Measurements from ENCODE around the gene NIPSNAP3A. TPM values are rescaled to one million over a fixed set of nuclear protein-coding genes. Genes with fewer than 3 reads are reported as not detected.

The NIPSNAP3A gene
- total RNA-seq, 1 experiment from 2014 or later, result 6.9 TPM

GRCh38 chr9:104769655-104770054 lies 22.2 kb downstream of the NIPSNAP3A start:
- H3K36me3 ChIP-seq (ENCODE audit: control insufficient read depth in 1 of 2, insufficient read depth in 2 of 2, low read length in 2 of 2), result no peaks in the 10 kb centered on the region
- no peak overlapping the region for H3K4me2 ChIP-seq (ENCODE audit: low read length)
- intact Hi-C loops (cut with micrococcal nuclease), result no loop called here
- no peaks in the 10 kb centered on the region for H3K79me2 ChIP-seq (ENCODE audit: insufficient read depth, low read length)
- no peaks in the 10 kb centered on the region for H4K20me1 ChIP-seq (ENCODE audit: insufficient read depth)
- no peaks in the 10 kb centered on the region for H3K4me1 ChIP-seq (ENCODE audit: control insufficient read depth in 1 of 2, insufficient read depth in 2 of 2, low read length in 2 of 2)
- no peak for ATAC-seq
- H3K9me2 ChIP-seq (ENCODE audit: insufficient read depth), result no peaks in the 10 kb centered on the region
- no peak overlapping the region for H2AFZ ChIP-seq (ENCODE audit: low read depth, low read length, poor library complexity, severe bottlenecking)
- no peak for TF ChIP-seq ZFX (IDR thresholded peaks at IDR 0.05)
- TF ChIP-seq ZNF274 (IDR thresholded peaks at IDR 0.05; ENCODE audit: low read depth, low read length), result no peak
- H3K9ac ChIP-seq (ENCODE audit: low read length), result no peak overlapping the region
- ChIA-PET POLR2A (no interaction called here), RAD21 (ENCODE audit: low non-redundant PET in 1 of 2, low total read pairs in 2 of 2, uncharacterized antibody in 2 of 2, unreplicated experiment in 2 of 2) (no interaction called here), CTCF (no interaction called here)
- DNase-seq (ENCODE audit: low read depth, low spot score), result no peak
- no peaks in the 10 kb centered on the region for H3K9me3 ChIP-seq (ENCODE audit: control insufficient read depth in 1 of 2, insufficient read depth in 1 of 2, low read depth in 1 of 2, low read length in 2 of 2)
- no peak overlapping the region for H3K4me3 ChIP-seq (replicated peaks in 1 of 2; ENCODE audit: low read depth in 1 of 2, low read length in 2 of 2)
- no peak overlapping the region for H3K27ac ChIP-seq (ENCODE audit: low read depth, low read length)
- no peaks in the 10 kb centered on the region for H3K27me3 ChIP-seq (ENCODE audit: insufficient read depth, low read length)
- BruUV-seq (replicated peaks), result no TSS peak

GRCh38 chr9:104772714-104773510 lies 25.4 kb downstream of the NIPSNAP3A start:
- DNase-seq (ENCODE audit: low read depth, low spot score), result no peak

More at GRCh38 chr9:104772714-104773510, 25.4 kb downstream of the NIPSNAP3A start:
- Histone ChIP-seq H3K36me3 (ENCODE audit: control insufficient read depth in 1 of 2, insufficient read depth in 2 of 2, low read length in 2 of 2) (no peaks in the 10 kb centered on the region), H3K4me3 (replicated peaks in 1 of 2; ENCODE audit: low read depth in 1 of 2, low read length in 2 of 2) (no peak overlapping the region), H3K9ac (ENCODE audit: low read length) (no peak overlapping the region), H4K20me1 (ENCODE audit: insufficient read depth) (no peaks in the 10 kb centered on the region), H3K9me2 (ENCODE audit: insufficient read depth) (no peaks in the 10 kb centered on the region), H3K9me3 (ENCODE audit: control insufficient read depth in 1 of 2, insufficient read depth in 1 of 2, low read depth in 1 of 2, low read length in 2 of 2) (no peaks in the 10 kb centered on the region), H3K27ac (ENCODE audit: low read depth, low read length) (no peak overlapping the region), H3K27me3 (ENCODE audit: insufficient read depth, low read length) (0 out of 2 replicates have a peak, but pooled peaks cover 4% of the 10 kb centered on the region), H3K4me2 (ENCODE audit: low read length) (no peak overlapping the region), H3K4me1 (ENCODE audit: control insufficient read depth in 1 of 2, insufficient read depth in 2 of 2, low read length in 2 of 2) (no peaks in the 10 kb centered on the region), H2AFZ (ENCODE audit: low read depth, low read length, poor library complexity, severe bottlenecking) (no peak overlapping the region), H3K79me2 (ENCODE audit: insufficient read depth, low read length) (no peaks in the 10 kb centered on the region)
- ChIA-PET POLR2A (no interaction called here), RAD21 (ENCODE audit: low non-redundant PET in 1 of 2, low total read pairs in 2 of 2, uncharacterized antibody in 2 of 2, unreplicated experiment in 2 of 2) (no interaction called here), CTCF (no interaction called here)
- intact Hi-C loops (cut with micrococcal nuclease), result no loop called here
- TF ChIP-seq EZH2 (IDR thresholded peaks at IDR 0.05) (no peak), SP1 (IDR thresholded peaks at IDR 0.05; ENCODE audit: low read depth) (no peak), EGR1 (IDR thresholded peaks at IDR 0.05; ENCODE audit: low read depth) (no peak), RAD21 (IDR thresholded peaks at IDR 0.05; ENCODE audit: low read depth) (no peak), CTCF (IDR thresholded peaks at IDR 0.05 in 2 of 3, conservative IDR thresholded peaks at IDR 0.05 in 1 of 3; ENCODE audit: borderline replicate concordance in 1 of 3, insufficient read depth in 1 of 3, low read depth in 2 of 3, low read length in 2 of 3) (no peak), JUND (IDR thresholded peaks at IDR 0.05) (no peak), POLR2AphosphoS5 (IDR thresholded peaks at IDR 0.05; ENCODE audit: low read depth, low read length) (no peak), ZNF274 (IDR thresholded peaks at IDR 0.05; ENCODE audit: low read depth, low read length) (no peak), FOSL1 (IDR thresholded peaks at IDR 0.05; ENCODE audit: low read depth) (no peak), ATF3 (IDR thresholded peaks at IDR 0.05) (no peak), SIN3A (IDR thresholded peaks at IDR 0.05; ENCODE audit: low read depth) (no peak), CEBPB (IDR thresholded peaks at IDR 0.05; ENCODE audit: low read depth) (no peak), YY1 (IDR thresholded peaks at IDR 0.05; ENCODE audit: extremely low read depth, insufficient replicate concordance, low read depth, low read length) (no peak), ELF1 (IDR thresholded peaks at IDR 0.05; ENCODE audit: borderline replicate concordance, low read depth) (no peak), TCF7L2 (IDR thresholded peaks at IDR 0.05; ENCODE audit: borderline replicate concordance, extremely low read depth, insufficient read depth, insufficient read length) (no peak), ZFX (IDR thresholded peaks at IDR 0.05) (no peak)
- no peak for ATAC-seq
- no TSS peak for BruUV-seq (replicated peaks)

Measured in HCT116 (cell line).